ENCODE results near the gene DNAJC7.

- TF ChIP-seq ETV6 (IDR thresholded peaks at IDR 0.05; ENCODE audit: borderline replicate concordance in 1 of 2, low read depth in 2 of 2, low read length in 1 of 2): no peak
- no peak for TF ChIP-seq ETV6 (CRISPR knock-in tag; IDR thresholded peaks at IDR 0.05; ENCODE audit: borderline replicate concordance)
- no peak for TF ChIP-seq ARID1B (IDR thresholded peaks at IDR 0.05)
- no peak for TF ChIP-seq VEZF1 (CRISPR knock-in tag; IDR thresholded peaks at IDR 0.05)
- TF ChIP-seq HNRNPLL (IDR thresholded peaks at IDR 0.05; ENCODE audit: low read depth, low read length, poor library complexity, severe bottlenecking): no peak
- no peak for TF ChIP-seq MAFG (tag; conservative IDR thresholded peaks at IDR 0.05)
- TF ChIP-seq EZH2 (IDR thresholded peaks at IDR 0.05; ENCODE audit: borderline replicate concordance, low read depth, low read length): no peak
- no peak for TF ChIP-seq ZNF384 (IDR thresholded peaks at IDR 0.05; ENCODE audit: low read depth, low read length)
- no peak for TF ChIP-seq FIP1L1 (IDR thresholded peaks at IDR 0.05; ENCODE audit: low read depth, low read length, poor library complexity, severe bottlenecking)
- TF ChIP-seq RNF2 (IDR thresholded peaks at IDR 0.05): no peak
Measured at GRCh38 chr17:42055496-42055895, 38.3 kb upstream of the DNAJC7 start.
